Osteoblast (primary cell): Measurements from ENCODE around the gene CDKN2B-AS1. TPM values are rescaled to one million over a fixed set of nuclear protein-coding genes. Genes with fewer than 3 reads are reported as not detected.

Source experiments
- DNase-seq: peaks from one replicate; pipeline ENCODE4 v3.0.0; 2011; ENCODE audit warnings: low spot score, mixed read lengths; ENCODE audit not compliant: insufficient read length; ENCODE audit errors: missing footprints
- H2AFZ ChIP-seq: 2 replicates; pipeline ENCODE4 v1.6.0; 2011; ENCODE audit warnings: mild to moderate bottlenecking, low read length
- H3K27ac ChIP-seq: 2 replicates; pipeline ENCODE4 v1.5.1; 2011; ENCODE audit warnings: mild to moderate bottlenecking, low read depth, low read length, moderate library complexity
- H3K27me3 ChIP-seq: 2 replicates; pipeline ENCODE4 v1.6.0; 2012; ENCODE audit warnings: mild to moderate bottlenecking, control low read depth, inconsistent platforms, low read length, moderate library complexity; ENCODE audit not compliant: insufficient read depth
- H3K36me3 ChIP-seq: 2 replicates; pipeline ENCODE4 v1.5.1; 2011; ENCODE audit warnings: mild to moderate bottlenecking, low read length, control low read depth, moderate library complexity; ENCODE audit not compliant: insufficient read depth
- H3K4me1 ChIP-seq: 2 replicates; pipeline ENCODE4 v1.5.1; 2011; ENCODE audit warnings: mild to moderate bottlenecking, low read length, control low read depth, moderate library complexity; ENCODE audit not compliant: insufficient read depth
- H3K4me2 ChIP-seq: 2 replicates; pipeline ENCODE4 v1.6.0; 2011; ENCODE audit warnings: mild to moderate bottlenecking, low read length; ENCODE audit not compliant: insufficient read depth
- H3K4me3 ChIP-seq: fragments of 200-600 bp; sonication (generic); 3 replicates; pipeline ENCODE4 v1.5.1; 2012; ENCODE audit warnings: mild to moderate bottlenecking, low read length, inconsistent platforms; ENCODE audit not compliant: insufficient read depth
- H3K79me2 ChIP-seq: 2 replicates; pipeline ENCODE4 v1.6.0; 2012; ENCODE audit warnings: mild to moderate bottlenecking, low read length, control low read depth, inconsistent platforms; ENCODE audit not compliant: insufficient read depth
- H3K9me3 ChIP-seq: 2 replicates; pipeline ENCODE4 v1.5.1; 2011; ENCODE audit warnings: low read depth, low read length, control low read depth
- H4K20me1 ChIP-seq: 2 replicates; pipeline ENCODE4 v1.6.0; 2012; ENCODE audit warnings: mild to moderate bottlenecking, low read length, control low read depth; ENCODE audit not compliant: insufficient read depth
- CTCF ChIP-seq: IDR thresholded peaks from 2 replicates; pipeline ENCODE4 v1.5.1; 2011; ENCODE audit warnings: mild to moderate bottlenecking, low read depth, low read length, moderate library complexity; ENCODE audit errors: extremely low read depth
- total RNA-seq: library from RNA; depleted of rRNA; stranded (reverse); fragments of >200 nt; gene quantifications from 2 replicates; pipeline ENCODE4 v1.2.3, GENCODE V29; 2012

Gene CDKN2B-AS1
- total RNA-seq, 1 donor: 15.2 TPM

- Histone ChIP-seq H3K36me3 (no peaks in the 10 kb centered on the region), H2AFZ (no peak overlapping the region), H3K27ac (peak overlapping the region; percentile 63), H3K27me3 (no peaks in the 10 kb centered on the region), H3K9me3 (no peaks in the 10 kb centered on the region), H3K79me2 (no peaks in the 10 kb centered on the region), H3K4me3 (no peak overlapping the region), H4K20me1 (no peaks in the 10 kb centered on the region), H3K4me1 (peaks cover 32% of the 10 kb centered on the region), H3K4me2 (no peak overlapping the region)
- peak; percentile 42 for DNase-seq
- TF ChIP-seq CTCF: no peak
Measured at GRCh38 chr9:22148876-22149637, 154.5 kb downstream of the CDKN2B-AS1 start.

GRCh38 chr9:22154064-22154463, 159.5 kb downstream of the CDKN2B-AS1 start:
- H3K36me3 ChIP-seq: no peaks in the 10 kb centered on the region
- H3K4me3 ChIP-seq: no peak overlapping the region
- H4K20me1 ChIP-seq: no peaks in the 10 kb centered on the region
- no peak for TF ChIP-seq CTCF
- H3K27me3 ChIP-seq: no peaks in the 10 kb centered on the region
- peaks cover 28% of the 10 kb centered on the region for H3K4me1 ChIP-seq
- H2AFZ ChIP-seq: no peak overlapping the region
- H3K79me2 ChIP-seq: no peaks in the 10 kb centered on the region
- H3K9me3 ChIP-seq: no peaks in the 10 kb centered on the region
- no peak for DNase-seq
- H3K27ac ChIP-seq: no peak overlapping the region
- H3K4me2 ChIP-seq: no peak overlapping the region

- no peaks in the 10 kb centered on the region for H3K79me2 ChIP-seq
Measured at GRCh38 chr9:22156586-22156985, 162.0 kb downstream of the CDKN2B-AS1 start.

GRCh38 chr9:22157276-22157675, 162.7 kb downstream of the CDKN2B-AS1 start:
- Histone ChIP-seq H3K27me3 (no peaks in the 10 kb centered on the region), H3K4me2 (no peak overlapping the region), H3K36me3 (no peaks in the 10 kb centered on the region), H3K4me3 (no peak overlapping the region), H3K9me3 (no peaks in the 10 kb centered on the region), H3K79me2 (no peaks in the 10 kb centered on the region), H4K20me1 (no peaks in the 10 kb centered on the region), H2AFZ (no peak overlapping the region), H3K4me1 (peaks cover 35% of the 10 kb centered on the region), H3K27ac (no peak overlapping the region)
- no peak for TF ChIP-seq CTCF
- no peak for DNase-seq

More at GRCh38 chr9:22156586-22156985, 162.0 kb downstream of the CDKN2B-AS1 start:
- Histone ChIP-seq H3K4me2 (no peak overlapping the region), H3K36me3 (no peaks in the 10 kb centered on the region), H3K4me1 (peaks cover 35% of the 10 kb centered on the region), H3K27ac (no peak overlapping the region), H3K4me3 (no peak overlapping the region), H3K27me3 (no peaks in the 10 kb centered on the region), H2AFZ (no peak overlapping the region), H4K20me1 (no peaks in the 10 kb centered on the region), H3K9me3 (no peaks in the 10 kb centered on the region)
- no peak for DNase-seq
- no peak for TF ChIP-seq CTCF
